ENCODE measurements around the gene LMAN1L.

LMAN1L gene

DNA sequence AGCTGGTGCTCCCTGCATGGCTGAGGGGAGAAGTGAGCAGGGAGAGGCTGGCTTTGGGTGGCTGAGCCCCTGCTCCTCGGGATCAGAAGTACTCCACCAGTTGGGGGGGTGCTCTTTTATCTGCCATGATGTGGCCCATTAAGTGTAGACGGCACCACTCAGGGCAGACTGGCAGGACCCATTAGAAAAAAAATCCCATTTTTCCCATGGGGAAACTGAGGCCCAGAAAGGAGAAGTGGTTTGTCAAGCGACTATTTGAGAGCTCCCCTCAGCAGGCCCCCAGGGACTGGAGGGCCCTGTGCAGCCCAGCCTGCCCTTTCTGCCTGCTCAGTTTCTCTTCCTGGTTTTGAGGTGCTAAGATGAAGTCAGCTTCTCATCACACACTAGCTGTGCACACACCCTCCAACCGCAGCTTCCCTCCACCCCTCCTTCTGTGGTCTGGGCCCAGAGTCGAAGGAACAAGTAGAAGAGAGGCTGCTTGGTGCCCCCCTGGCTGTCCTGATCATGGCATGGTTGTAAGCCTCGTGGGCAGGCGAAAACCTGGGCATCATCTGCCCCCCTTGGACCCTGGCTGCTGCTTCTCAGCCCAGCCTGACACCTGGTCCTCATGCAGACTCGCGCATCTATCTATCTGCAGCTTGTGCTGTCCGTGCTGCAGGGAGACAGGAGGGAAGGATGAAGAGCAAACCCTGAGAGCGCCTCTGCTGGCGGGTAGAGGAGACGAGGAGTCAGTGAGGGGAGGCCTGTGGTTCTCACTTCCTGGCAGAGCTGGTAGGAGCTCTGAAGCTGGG lies 25.2 kb upstream of the LMAN1L start:
- peak overlapping the region; percentile 98 for H3K4me3 ChIP-seq (ENCODE audit: low read length)

DNA sequence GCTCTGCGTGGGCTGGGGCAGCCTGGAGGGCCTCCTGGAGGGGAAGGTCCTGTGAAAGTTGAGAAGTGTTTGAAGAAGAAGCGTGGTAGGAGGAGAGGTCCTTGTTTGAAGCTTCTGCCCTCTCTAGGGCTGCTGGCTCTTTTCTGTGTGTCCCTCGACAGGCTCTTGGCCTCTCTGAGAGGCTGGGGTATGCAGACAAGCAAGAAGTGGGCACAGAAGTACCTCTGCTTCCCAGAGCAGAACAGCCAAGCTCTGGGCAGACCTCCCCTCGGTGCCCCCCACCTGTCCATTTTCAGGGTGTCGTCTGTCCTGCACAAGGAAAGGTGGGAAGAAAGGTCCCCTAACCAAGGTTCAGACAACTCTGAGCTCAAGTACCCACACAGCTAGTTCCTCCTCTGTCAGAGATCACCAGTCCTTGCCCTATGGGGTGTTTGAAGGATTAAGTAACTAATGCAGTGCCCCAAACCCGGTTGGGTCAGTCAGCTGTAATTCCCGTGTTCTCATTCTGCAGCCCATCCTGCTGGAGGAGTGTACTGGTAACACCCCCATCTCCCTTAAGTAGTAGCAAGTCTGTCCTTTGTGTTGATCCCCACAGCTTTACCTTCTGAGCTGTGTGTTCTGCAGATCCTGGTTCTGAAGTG lies 24.5 kb upstream of the LMAN1L start:
- peaks cover 87% of the 10 kb centered on the region for H3K36me3 ChIP-seq (ENCODE audit: control insufficient read depth, low read length)
- TF ChIP-seq, protein P1, sequence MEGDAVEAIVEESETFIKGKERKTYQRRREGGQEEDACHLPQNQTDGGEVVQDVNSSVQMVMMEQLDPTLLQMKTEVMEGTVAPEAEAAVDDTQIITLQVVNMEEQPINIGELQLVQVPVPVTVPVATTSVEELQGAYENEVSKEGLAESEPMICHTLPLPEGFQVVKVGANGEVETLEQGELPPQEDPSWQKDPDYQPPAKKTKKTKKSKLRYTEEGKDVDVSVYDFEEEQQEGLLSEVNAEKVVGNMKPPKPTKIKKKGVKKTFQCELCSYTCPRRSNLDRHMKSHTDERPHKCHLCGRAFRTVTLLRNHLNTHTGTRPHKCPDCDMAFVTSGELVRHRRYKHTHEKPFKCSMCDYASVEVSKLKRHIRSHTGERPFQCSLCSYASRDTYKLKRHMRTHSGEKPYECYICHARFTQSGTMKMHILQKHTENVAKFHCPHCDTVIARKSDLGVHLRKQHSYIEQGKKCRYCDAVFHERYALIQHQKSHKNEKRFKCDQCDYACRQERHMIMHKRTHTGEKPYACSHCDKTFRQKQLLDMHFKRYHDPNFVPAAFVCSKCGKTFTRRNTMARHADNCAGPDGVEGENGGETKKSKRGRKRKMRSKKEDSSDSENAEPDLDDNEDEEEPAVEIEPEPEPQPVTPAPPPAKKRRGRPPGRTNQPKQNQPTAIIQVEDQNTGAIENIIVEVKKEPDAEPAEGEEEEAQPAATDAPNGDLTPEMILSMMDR (IDR thresholded peaks at IDR 0.05; ENCODE audit: low read depth, low read length, poor library complexity, severe bottlenecking): no peak
- no peak for TF ChIP-seq EZH2phosphoT487 (IDR thresholded peaks at IDR 0.05; ENCODE audit: borderline replicate concordance, low read length)
- no peaks in the 10 kb centered on the region for H3K27me3 ChIP-seq (ENCODE audit: control insufficient read depth, low read length)
- H3K79me2 ChIP-seq (ENCODE audit: control insufficient read depth, low read length): peaks cover 92% of the 10 kb centered on the region
- peak overlapping the region; percentile 100 for H3K4me2 ChIP-seq (ENCODE audit: low read length)
- H3F3A ChIP-seq (ENCODE audit: control insufficient read depth, insufficient read depth): peaks cover 64% of the 10 kb centered on the region
- H3K27ac ChIP-seq (ENCODE audit: low read depth, low read length): peak overlapping the region; percentile 99
- peaks cover 96% of the 10 kb centered on the region for H3K4me1 ChIP-seq (ENCODE audit: control insufficient read depth, low read length)
- peaks cover 18% of the 10 kb centered on the region for H4K20me1 ChIP-seq (ENCODE audit: control insufficient read depth, insufficient read depth, low read depth, low read length)
- H3K9me2 ChIP-seq (replicated peaks; ENCODE audit: control insufficient read depth, low read length): no peaks in the 10 kb centered on the region
- H3K4me3 ChIP-seq (ENCODE audit: low read length): peak overlapping the region; percentile 98
- H3K9me3 ChIP-seq (ENCODE audit: control insufficient read depth, insufficient read depth, low read length): no peaks in the 10 kb centered on the region

More for the DNA sequence above, 25.2 kb upstream of the LMAN1L start:
- peak overlapping the region; percentile 99 for H3K27ac ChIP-seq (ENCODE audit: low read depth, low read length)
- H3K9me3 ChIP-seq (ENCODE audit: control insufficient read depth, insufficient read depth, low read length): no peaks in the 10 kb centered on the region
- peak overlapping the region; percentile 100 for H3K4me2 ChIP-seq (ENCODE audit: low read length)
- H3F3A ChIP-seq (ENCODE audit: control insufficient read depth, insufficient read depth): peaks cover 66% of the 10 kb centered on the region
- TF ChIP-seq, protein P1 (IDR thresholded peaks at IDR 0.05; ENCODE audit: low read depth, low read length, poor library complexity, severe bottlenecking): peak; percentile 99
- TF ChIP-seq EZH2phosphoT487 (IDR thresholded peaks at IDR 0.05; ENCODE audit: borderline replicate concordance, low read length): no peak
- H4K20me1 ChIP-seq (ENCODE audit: control insufficient read depth, insufficient read depth, low read depth, low read length): peaks cover 11% of the 10 kb centered on the region; the same call in 1 of the 2 replicates
- peaks cover 87% of the 10 kb centered on the region for H3K36me3 ChIP-seq (ENCODE audit: control insufficient read depth, low read length)
- H3K79me2 ChIP-seq (ENCODE audit: control insufficient read depth, low read length): peaks cover 92% of the 10 kb centered on the region
- no peaks in the 10 kb centered on the region for H3K27me3 ChIP-seq (ENCODE audit: control insufficient read depth, low read length)
- H3K9me2 ChIP-seq (replicated peaks; ENCODE audit: control insufficient read depth, low read length): no peaks in the 10 kb centered on the region
- H3K4me1 ChIP-seq (ENCODE audit: control insufficient read depth, low read length): peaks cover 91% of the 10 kb centered on the region

DNA sequence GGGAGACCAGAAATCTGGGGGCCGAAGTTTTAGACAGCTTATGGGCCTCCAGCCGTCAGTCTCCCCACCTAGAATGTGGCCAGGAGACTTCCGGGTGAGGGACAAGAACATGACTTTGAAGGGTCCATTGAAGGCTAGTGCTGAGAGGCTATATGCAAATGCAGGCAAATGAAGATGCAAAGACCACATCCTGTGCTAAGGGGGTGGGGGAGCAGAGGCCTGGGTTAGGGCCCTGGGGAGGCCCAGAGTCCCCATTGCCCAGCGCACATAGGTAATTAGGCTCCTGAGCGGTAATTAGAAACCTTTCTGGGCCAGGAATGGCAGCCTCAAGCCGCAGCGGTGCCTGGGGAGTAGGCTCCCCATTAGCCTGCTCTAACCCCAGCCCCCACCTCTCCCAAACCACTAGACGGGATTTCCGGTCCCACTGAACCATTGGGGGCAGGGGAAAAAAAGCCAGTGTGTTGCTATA lies 23.9 kb upstream of the LMAN1L start:
- Histone ChIP-seq H3K4me2 (ENCODE audit: low read length) (peak overlapping the region; percentile 100), H3K9me3 (ENCODE audit: control insufficient read depth, insufficient read depth, low read length) (no peaks in the 10 kb centered on the region), H3F3A (ENCODE audit: control insufficient read depth, insufficient read depth) (peaks cover 63% of the 10 kb centered on the region), H3K9me2 (replicated peaks; ENCODE audit: control insufficient read depth, low read length) (no peaks in the 10 kb centered on the region), H3K4me1 (ENCODE audit: control insufficient read depth, low read length) (peaks cover 98% of the 10 kb centered on the region), H3K4me3 (ENCODE audit: low read length) (peak overlapping the region; percentile 98), H4K20me1 (ENCODE audit: control insufficient read depth, insufficient read depth, low read depth, low read length) (peaks cover 21% of the 10 kb centered on the region), H3K27ac (ENCODE audit: low read depth, low read length) (peak overlapping the region; percentile 99), H3K36me3 (ENCODE audit: control insufficient read depth, low read length) (peaks cover 87% of the 10 kb centered on the region), H3K27me3 (ENCODE audit: control insufficient read depth, low read length) (no peaks in the 10 kb centered on the region), H3K79me2 (ENCODE audit: control insufficient read depth, low read length) (peaks cover 92% of the 10 kb centered on the region)
- TF ChIP-seq EZH2phosphoT487 (IDR thresholded peaks at IDR 0.05; ENCODE audit: borderline replicate concordance, low read length): no peak
- TF ChIP-seq, protein P1 (IDR thresholded peaks at IDR 0.05; ENCODE audit: low read depth, low read length, poor library complexity, severe bottlenecking): no peak

All from DOHH2 (cell line).